GM12878 (cell line): ENCODE measurements around the gene GHITM. TPM values are rescaled to one million over a fixed set of nuclear protein-coding genes. Genes with fewer than 3 reads are reported as not detected.

Experiments used
- CUX1 ChIP-seq: IDR thresholded peaks from 2 replicates; pipeline ENCODE4 v1.6.1; 2012; ENCODE audit warnings: improper control_type of control experiment, low read depth, low read length; ENCODE audit not compliant: insufficient replicate concordance
- DPF2 ChIP-seq: fragments of 450-650 bp; IDR thresholded peaks from 2 replicates; pipeline ENCODE4 v1.6.1; 2017; ENCODE audit warnings: mild to moderate bottlenecking
- E2F4 ChIP-seq: IDR thresholded peaks from 2 replicates; pipeline ENCODE4 v1.6.1; 2012; ENCODE audit warnings: low read depth, low read length, improper control_type of control experiment
- KLF5 ChIP-seq: fragments of 450-650 bp; IDR thresholded peaks from 2 replicates; pipeline ENCODE4 v1.6.1; 2014; ENCODE audit warnings: mild to moderate bottlenecking; ENCODE audit not compliant: partially characterized antibody
- MTA2 ChIP-seq: fragments of 450-650 bp; IDR thresholded peaks from 2 replicates; pipeline ENCODE4 v1.6.1; 2016; ENCODE audit warnings: low read depth, mild to moderate bottlenecking, moderate library complexity
- ZNF592 ChIP-seq: fragments of 450-650 bp; IDR thresholded peaks from 2 replicates; pipeline ENCODE4 v1.6.1; 2017; ENCODE audit warnings: mild to moderate bottlenecking, moderate library complexity
- polyA plus RNA-seq, 11 experiments: library from polyadenylated mRNA; depleted of rRNA in 4 of 11; unstranded in 6 of 11; stranded (reverse) in 5 of 11; fragments of >200 nt; fragmentation: Nextera tagmentation in 4 of 11; fragmentation: Illumina TruSeq in 1 of 11; extraction: Ambion mirVana in 4 of 11; extraction: Trizol in 1 of 11; gene quantifications; 1 replicate in 1 of 11; 2 replicates in 10 of 11; pipeline versions ENCODE4 v1.2.1 to v1.2.3, GENCODE V29; 2011 to 2016; ENCODE audit warnings: inconsistent platforms in 2 of 11, missing spikeins in 2 of 11, low read depth in 1 of 11
- total RNA-seq, 4 experiments: library from RNA; depleted of rRNA in 3 of 4; stranded (reverse); fragments of >200 nt in 3 of 4; fragmentation: Illumina TruSeq in 1 of 4; extraction: Trizol in 1 of 4; gene quantifications; 2 replicates each; pipeline versions ENCODE4 v1.2.1 to v1.2.3, GENCODE V29; 2013 to 2021
- TF ChIP-seq, protein P1 (sequence below): IDR thresholded peaks from 2 replicates; pipeline ENCODE4 v1.6.1; 2012; ENCODE audit warnings: low read length, inconsistent platforms

The GHITM gene
- total and polyA plus RNA-seq, 10 of the 15 experiments (the other 5 are each of a cell fraction or from before 2014, with no cell fraction given): 120 to 501 (median 209) TPM

GRCh38 chr10:84202349-84202748 lies 63.0 kb downstream of the GHITM start (continued):
- TF ChIP-seq ZNF592 (no peak), KLF5 (no peak), CUX1 (no peak), E2F4 (no peak), MTA2 (no peak), DPF2 (no peak)
- TF ChIP-seq, protein P1, sequence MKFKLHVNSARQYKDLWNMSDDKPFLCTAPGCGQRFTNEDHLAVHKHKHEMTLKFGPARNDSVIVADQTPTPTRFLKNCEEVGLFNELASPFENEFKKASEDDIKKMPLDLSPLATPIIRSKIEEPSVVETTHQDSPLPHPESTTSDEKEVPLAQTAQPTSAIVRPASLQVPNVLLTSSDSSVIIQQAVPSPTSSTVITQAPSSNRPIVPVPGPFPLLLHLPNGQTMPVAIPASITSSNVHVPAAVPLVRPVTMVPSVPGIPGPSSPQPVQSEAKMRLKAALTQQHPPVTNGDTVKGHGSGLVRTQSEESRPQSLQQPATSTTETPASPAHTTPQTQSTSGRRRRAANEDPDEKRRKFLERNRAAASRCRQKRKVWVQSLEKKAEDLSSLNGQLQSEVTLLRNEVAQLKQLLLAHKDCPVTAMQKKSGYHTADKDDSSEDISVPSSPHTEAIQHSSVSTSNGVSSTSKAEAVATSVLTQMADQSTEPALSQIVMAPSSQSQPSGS: no peak

Other genes starting within 250 kb of the GHITM start
- 1.2 and 2.0 TPM in 2 replicates for gene GPR15LG, start 34.3 kb downstream of the GHITM start, total RNA-seq (2014; rRNA removed)
- 1.1 and 1.4 TPM in 2 replicates for gene GPR15LG, start 34.3 kb downstream of the GHITM start, total RNA-seq (2014; rRNA removed; fragmentation: Illumina TruSeq; extraction: Trizol)
- 1.3 and 1.5 TPM in 2 replicates for gene GPR15LG, start 34.3 kb downstream of the GHITM start, total RNA-seq (2021)
- 5.9 and 12.2 TPM in 2 replicates for gene GPR15LG, start 34.3 kb downstream of the GHITM start, polyA plus RNA-seq (2011; rRNA removed)
- 0.73 and 1.7 TPM in 2 replicates for gene GPR15LG, start 34.3 kb downstream of the GHITM start, polyA plus RNA-seq (2014; fragmentation: Illumina TruSeq; extraction: Trizol)
- gene GPR15LG, start 34.3 kb downstream of the GHITM start, polyA plus RNA-seq (2014; fragmentation: Nextera tagmentation; extraction: Ambion mirVana): 1 to 10 TPM; 1.2 TPM
- 0.80 and 1.5 TPM in 2 replicates for gene GPR15LG, start 34.3 kb downstream of the GHITM start, polyA plus RNA-seq (2014; rRNA removed)
- gene GPR15LG, start 34.3 kb downstream of the GHITM start, polyA plus RNA-seq (2016; fragmentation: Nextera tagmentation; extraction: Ambion mirVana): 1 to 10 TPM; 4.2 to 5.0 TPM
- 0.17 and 0.27 TPM in 2 replicates for gene CDHR1, start 55.0 kb downstream of the GHITM start, total RNA-seq (2014; rRNA removed)
- gene CDHR1, start 55.0 kb downstream of the GHITM start, total RNA-seq (2014; rRNA removed; fragmentation: Illumina TruSeq; extraction: Trizol): 0.22 and 0.23 TPM in 2 replicates
- gene CDHR1, start 55.0 kb downstream of the GHITM start, total RNA-seq (2021): 0.41 and 0.82 TPM in 2 replicates
- 2.3 and 3.0 TPM in 2 replicates for gene CDHR1, start 55.0 kb downstream of the GHITM start, polyA plus RNA-seq (2011; rRNA removed)
- gene CDHR1, start 55.0 kb downstream of the GHITM start, polyA plus RNA-seq (2014; fragmentation: Illumina TruSeq; extraction: Trizol): 0.48 and 0.71 TPM in 2 replicates
- under 1 TPM; 0.20 to 0.24 TPM for gene CDHR1, start 55.0 kb downstream of the GHITM start, polyA plus RNA-seq (2014; fragmentation: Nextera tagmentation; extraction: Ambion mirVana)
- 0.52 and 0.58 TPM in 2 replicates for gene CDHR1, start 55.0 kb downstream of the GHITM start, polyA plus RNA-seq (2014; rRNA removed)
- gene CDHR1, start 55.0 kb downstream of the GHITM start, polyA plus RNA-seq (2016; fragmentation: Nextera tagmentation; extraction: Ambion mirVana): under 1 TPM; 0.28 to 0.40 TPM
- not detected in 2 replicates for gene LRIT2, start 86.0 kb downstream of the GHITM start, total RNA-seq (2014; rRNA removed)
- gene LRIT2, start 86.0 kb downstream of the GHITM start, total RNA-seq (2014; rRNA removed; fragmentation: Illumina TruSeq; extraction: Trizol): not detected in 2 replicates
- not detected in 2 replicates for gene LRIT2, start 86.0 kb downstream of the GHITM start, total RNA-seq (2021)
- gene LRIT2, start 86.0 kb downstream of the GHITM start, polyA plus RNA-seq (2011; rRNA removed): not detected in 2 replicates
- not detected in 2 replicates for gene LRIT2, start 86.0 kb downstream of the GHITM start, polyA plus RNA-seq (2014; fragmentation: Illumina TruSeq; extraction: Trizol)
- not detected for gene LRIT2, start 86.0 kb downstream of the GHITM start, polyA plus RNA-seq (2014; fragmentation: Nextera tagmentation; extraction: Ambion mirVana)
- not detected in 2 replicates for gene LRIT2, start 86.0 kb downstream of the GHITM start, polyA plus RNA-seq (2014; rRNA removed)
- not detected for gene LRIT2, start 86.0 kb downstream of the GHITM start, polyA plus RNA-seq (2016; fragmentation: Nextera tagmentation; extraction: Ambion mirVana)
- not detected in 2 replicates for gene LRIT1, start 102.0 kb downstream of the GHITM start, total RNA-seq (2014; rRNA removed)
- gene LRIT1, start 102.0 kb downstream of the GHITM start, total RNA-seq (2014; rRNA removed; fragmentation: Illumina TruSeq; extraction: Trizol): not detected in 2 replicates
- not detected in 2 replicates for gene LRIT1, start 102.0 kb downstream of the GHITM start, total RNA-seq (2021)
- gene LRIT1, start 102.0 kb downstream of the GHITM start, polyA plus RNA-seq (2011; rRNA removed): not detected in 2 replicates
- not detected in 2 replicates for gene LRIT1, start 102.0 kb downstream of the GHITM start, polyA plus RNA-seq (2014; fragmentation: Illumina TruSeq; extraction: Trizol)
- not detected for gene LRIT1, start 102.0 kb downstream of the GHITM start, polyA plus RNA-seq (2014; fragmentation: Nextera tagmentation; extraction: Ambion mirVana)
- not detected in 2 replicates for gene LRIT1, start 102.0 kb downstream of the GHITM start, polyA plus RNA-seq (2014; rRNA removed)
- not detected for gene LRIT1, start 102.0 kb downstream of the GHITM start, polyA plus RNA-seq (2016; fragmentation: Nextera tagmentation; extraction: Ambion mirVana)
- gene RGR, start 105.5 kb downstream of the GHITM start, total RNA-seq (2014; rRNA removed): not detected in 2 replicates
- gene RGR, start 105.5 kb downstream of the GHITM start, total RNA-seq (2014; rRNA removed; fragmentation: Illumina TruSeq; extraction: Trizol): not detected in 2 replicates
- gene RGR, start 105.5 kb downstream of the GHITM start, total RNA-seq (2021): not detected in 2 replicates
- gene RGR, start 105.5 kb downstream of the GHITM start, polyA plus RNA-seq (2011; rRNA removed): not detected in 2 replicates
- gene RGR, start 105.5 kb downstream of the GHITM start, polyA plus RNA-seq (2014; fragmentation: Illumina TruSeq; extraction: Trizol): not detected in 2 replicates
- gene RGR, start 105.5 kb downstream of the GHITM start, polyA plus RNA-seq (2014; fragmentation: Nextera tagmentation; extraction: Ambion mirVana): not detected
- gene RGR, start 105.5 kb downstream of the GHITM start, polyA plus RNA-seq (2014; rRNA removed): not detected in 2 replicates
- gene RGR, start 105.5 kb downstream of the GHITM start, polyA plus RNA-seq (2016; fragmentation: Nextera tagmentation; extraction: Ambion mirVana): not detected
- 8.8 and 9.2 TPM in 2 replicates for gene CCSER2, start 189.1 kb downstream of the GHITM start, total RNA-seq (2014; rRNA removed)
- 15.3 and 16.9 TPM in 2 replicates for gene CCSER2, start 189.1 kb downstream of the GHITM start, total RNA-seq (2014; rRNA removed; fragmentation: Illumina TruSeq; extraction: Trizol)
- gene CCSER2, start 189.1 kb downstream of the GHITM start, total RNA-seq (2021): 18.8 and 21.2 TPM in 2 replicates
- gene CCSER2, start 189.1 kb downstream of the GHITM start, polyA plus RNA-seq (2011; rRNA removed): 12.4 and 17.5 TPM in 2 replicates
- gene CCSER2, start 189.1 kb downstream of the GHITM start, polyA plus RNA-seq (2014; fragmentation: Illumina TruSeq; extraction: Trizol): 14.0 and 14.5 TPM in 2 replicates
- 1 to 10 TPM; 4.7 to 6.8 TPM for gene CCSER2, start 189.1 kb downstream of the GHITM start, polyA plus RNA-seq (2014; fragmentation: Nextera tagmentation; extraction: Ambion mirVana)
- 5.3 and 5.4 TPM in 2 replicates for gene CCSER2, start 189.1 kb downstream of the GHITM start, polyA plus RNA-seq (2014; rRNA removed)
- gene CCSER2, start 189.1 kb downstream of the GHITM start, polyA plus RNA-seq (2016; fragmentation: Nextera tagmentation; extraction: Ambion mirVana): 10 to 100 TPM; 16.5 to 18.5 TPM